Measurements from ENCODE around the gene SPATA2.

SPATA2 gene

GRCh38 chr20:49928411-49929141 lies 13.2 kb upstream of the SPATA2 start:
- FAIRE-seq, result no peak

- FAIRE-seq, result no peak
Observed at GRCh38 chr20:49925901-49926454, 10.6 kb upstream of the SPATA2 start.

DNA sequence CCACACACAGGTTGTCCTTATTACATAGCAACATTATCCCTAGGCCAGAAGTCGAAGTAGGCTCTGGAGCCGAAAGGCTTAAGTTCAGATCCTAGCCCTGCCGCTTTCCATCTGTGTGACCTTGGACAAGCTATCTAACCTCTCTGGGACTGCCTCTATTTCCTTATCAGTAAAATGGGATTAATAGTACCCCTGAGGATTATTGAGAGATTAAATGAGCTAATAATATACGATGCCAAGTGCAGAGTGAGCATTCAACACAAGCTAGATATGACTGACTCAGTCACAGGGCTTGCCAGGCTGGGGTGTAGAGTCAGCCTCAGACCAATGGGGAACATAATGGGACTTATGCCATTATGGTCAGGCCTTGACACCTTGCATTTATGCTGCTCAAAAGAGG lies 8.9 kb upstream of the SPATA2 start:
- FAIRE-seq, result no peak

- FAIRE-seq, result no peak
Observed at GRCh38 chr20:49919461-49919860, 4.1 kb upstream of the SPATA2 start.

DNA sequence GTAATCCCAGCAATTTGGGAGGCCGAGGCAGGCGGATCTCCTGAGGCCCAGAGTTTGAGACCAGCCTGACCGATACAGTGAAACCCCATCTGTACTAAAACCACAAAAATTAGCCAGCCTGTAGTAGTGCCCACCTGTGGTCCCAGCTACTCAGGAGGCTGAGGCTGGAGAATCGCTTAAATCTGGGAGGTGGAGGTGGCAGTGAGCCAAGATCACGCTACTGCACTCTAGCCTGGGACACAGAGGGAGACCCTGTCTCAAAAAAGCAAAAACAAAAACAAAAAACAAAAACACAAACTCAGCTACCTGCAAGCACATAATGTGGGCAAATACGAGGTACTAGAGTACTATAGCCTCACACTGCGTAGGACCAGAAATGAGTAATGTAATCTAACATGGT lies 3.7 kb upstream of the SPATA2 start:
- FAIRE-seq, result no peak

- FAIRE-seq, result no peak
Observed at GRCh38 chr20:49918446-49918845, 3.1 kb upstream of the SPATA2 start.

GRCh38 chr20:49916146-49917002 lies 1.0 kb upstream of the SPATA2 start:
- no peak for FAIRE-seq

DNA sequence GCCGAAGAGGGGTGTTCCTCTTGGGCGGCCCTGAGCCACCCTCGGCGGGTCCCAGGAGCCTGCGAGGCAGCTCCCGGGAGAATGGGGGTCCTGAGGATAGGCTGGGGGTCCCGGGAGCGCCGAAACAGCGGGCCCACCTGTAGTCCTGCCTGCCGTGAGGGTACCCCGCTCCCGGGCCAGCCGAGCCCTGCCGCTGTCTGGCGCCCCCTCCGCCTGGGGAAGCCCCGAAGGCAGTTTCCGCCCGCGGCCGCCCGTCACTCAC lies 280 bp downstream of the SPATA2 start:
- no peak for FAIRE-seq

- no peak for FAIRE-seq
Observed at GRCh38 chr20:49914310-49915117, 815 bp downstream of the SPATA2 start.

DNA sequence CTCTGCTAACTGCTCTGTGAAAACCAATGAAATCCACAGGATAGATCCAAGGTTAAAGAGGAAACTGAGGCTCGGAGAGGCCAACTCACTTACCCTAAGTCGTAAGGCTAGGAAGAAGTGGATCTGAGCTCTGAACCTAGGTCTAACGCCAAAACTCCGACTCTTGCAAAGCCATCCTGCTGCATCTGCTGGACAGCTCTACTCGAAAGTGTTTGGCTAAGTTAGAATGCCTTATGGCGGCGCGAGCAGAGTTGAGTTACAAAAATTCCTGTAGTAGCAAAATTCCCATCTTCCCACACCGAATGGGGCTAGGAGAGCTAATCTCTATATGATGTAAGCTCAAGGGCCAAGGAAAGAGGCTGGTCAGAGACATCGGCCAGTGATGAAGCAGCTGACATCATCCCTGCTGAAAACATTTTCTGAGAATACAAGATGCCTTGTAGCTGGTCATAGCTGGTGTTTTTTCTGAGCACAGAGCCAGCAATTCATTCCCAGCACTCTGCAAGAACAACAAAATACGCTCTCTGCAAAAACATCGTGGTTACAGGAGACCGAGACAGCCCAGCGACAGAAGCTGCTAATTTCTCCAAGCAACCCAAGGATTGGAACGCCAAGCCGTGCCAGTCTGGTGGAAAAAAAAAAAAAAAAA lies 1.8 kb downstream of the SPATA2 start:
- FAIRE-seq, result no peak

DNA sequence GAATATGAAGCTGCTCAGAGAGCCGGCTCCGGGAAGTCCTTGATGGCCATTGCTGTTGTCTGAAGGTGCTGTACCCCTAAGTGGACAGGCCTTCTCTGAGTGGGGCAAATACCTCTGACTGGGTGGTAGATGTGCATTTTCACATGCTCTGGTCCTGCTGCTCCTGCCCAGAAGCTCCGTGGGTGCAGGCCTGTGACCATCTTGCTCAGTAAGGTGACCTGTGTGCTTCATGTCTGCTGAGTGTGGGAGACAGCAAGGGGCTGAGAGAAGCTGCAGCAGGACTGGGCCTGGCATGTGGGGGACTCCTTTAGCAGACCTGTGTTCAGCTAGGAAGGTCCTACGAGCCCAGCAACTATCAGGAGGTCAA lies 5.0 kb downstream of the SPATA2 start:
- FAIRE-seq, result no peak

DNA sequence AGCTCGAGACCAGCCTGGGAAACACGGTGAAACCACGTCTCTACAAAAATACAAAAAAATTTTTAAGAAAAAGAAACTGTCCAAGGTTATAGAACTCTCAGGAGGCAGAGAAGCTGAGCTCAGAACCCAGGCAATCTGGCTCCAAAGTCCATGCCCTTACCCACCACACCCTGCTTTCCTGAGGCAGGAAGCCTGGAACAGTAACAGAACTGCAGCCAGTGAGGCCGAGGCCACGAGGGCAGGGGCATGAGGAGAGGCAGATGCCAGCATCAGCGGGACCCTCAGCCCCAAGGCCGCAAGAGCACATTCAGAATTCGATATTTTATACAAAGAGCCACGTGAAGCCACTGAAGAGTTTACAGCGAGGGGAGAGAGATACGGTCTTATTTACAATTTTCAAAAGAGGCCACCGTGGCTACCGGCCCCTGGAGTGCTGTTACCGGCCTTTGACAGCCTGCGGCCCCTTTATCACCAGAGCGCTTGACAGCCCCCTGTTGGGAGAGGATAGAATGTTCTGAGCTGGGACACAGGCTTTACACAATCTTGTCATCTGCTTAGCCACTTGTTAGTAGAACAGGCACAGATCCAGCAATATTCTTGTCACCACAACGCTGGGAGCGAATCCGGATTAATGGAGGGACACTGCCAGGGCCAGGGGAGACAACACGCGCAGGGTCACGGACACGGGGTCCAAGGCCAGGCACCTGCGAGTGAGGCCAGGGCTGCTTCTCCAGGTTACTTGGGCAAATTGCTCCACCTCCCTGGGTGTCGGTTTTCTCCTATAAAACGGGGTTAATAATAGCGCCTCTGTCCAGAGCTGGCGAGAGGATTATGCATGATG lies 5.6 kb downstream of the SPATA2 start:
- no peak for FAIRE-seq

DNA sequence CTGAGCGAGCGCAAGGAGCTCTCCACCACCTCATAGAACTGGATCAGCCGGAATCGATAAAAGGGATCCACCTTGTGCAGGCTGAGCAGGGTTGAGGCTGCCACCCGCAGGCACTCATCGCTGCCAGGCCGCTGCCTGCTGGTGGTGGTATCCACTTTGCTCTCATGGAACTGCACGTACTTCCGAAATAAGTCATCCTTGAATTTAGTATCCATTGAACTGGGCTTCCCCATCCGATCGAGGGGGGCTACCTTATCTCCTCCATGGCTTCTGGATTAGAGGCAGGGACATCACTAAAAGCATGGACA lies 7.1 kb downstream of the SPATA2 start:
- FAIRE-seq, result no peak

DNA sequence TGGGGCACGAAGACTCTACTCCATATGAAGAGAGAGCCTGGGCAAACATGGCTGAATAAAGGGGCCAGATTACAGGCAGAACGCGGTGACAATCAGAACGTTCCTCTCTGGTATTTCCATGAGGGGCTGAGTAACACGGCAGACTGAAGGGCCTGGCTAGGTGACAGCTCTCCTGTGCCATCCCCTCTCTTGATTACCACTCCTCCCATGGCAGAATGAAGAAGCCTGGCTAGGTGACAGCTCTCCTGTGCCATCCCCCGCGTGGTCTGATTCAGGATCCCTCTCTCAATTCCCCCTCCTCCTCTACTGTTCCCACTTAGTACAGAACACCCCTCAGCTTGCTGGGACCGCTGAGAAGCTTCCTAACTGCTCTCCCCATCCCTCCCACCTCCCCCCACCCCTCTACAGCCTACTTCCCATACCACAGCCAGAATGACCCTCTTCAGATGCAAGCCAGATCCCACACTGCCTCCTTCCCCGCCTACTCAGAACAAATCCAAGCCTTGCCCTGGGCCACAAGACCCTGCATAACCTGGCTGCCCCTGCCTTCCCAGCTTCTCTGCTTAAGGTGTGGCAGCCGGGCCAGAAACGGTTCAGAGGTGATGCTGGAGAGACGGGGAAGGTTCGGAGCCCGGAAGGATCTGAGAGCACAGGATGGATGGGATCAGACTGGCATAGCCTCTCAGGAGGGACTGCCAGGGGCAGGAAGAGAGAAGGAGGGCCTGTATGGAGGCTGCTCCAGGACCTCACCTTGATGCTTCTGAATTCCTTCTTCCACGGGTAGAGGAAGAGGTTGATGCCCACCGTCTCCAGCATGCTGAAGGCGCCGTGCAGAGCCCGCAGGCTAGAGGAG lies 7.7 kb downstream of the SPATA2 start:
- no peak for FAIRE-seq

DNA sequence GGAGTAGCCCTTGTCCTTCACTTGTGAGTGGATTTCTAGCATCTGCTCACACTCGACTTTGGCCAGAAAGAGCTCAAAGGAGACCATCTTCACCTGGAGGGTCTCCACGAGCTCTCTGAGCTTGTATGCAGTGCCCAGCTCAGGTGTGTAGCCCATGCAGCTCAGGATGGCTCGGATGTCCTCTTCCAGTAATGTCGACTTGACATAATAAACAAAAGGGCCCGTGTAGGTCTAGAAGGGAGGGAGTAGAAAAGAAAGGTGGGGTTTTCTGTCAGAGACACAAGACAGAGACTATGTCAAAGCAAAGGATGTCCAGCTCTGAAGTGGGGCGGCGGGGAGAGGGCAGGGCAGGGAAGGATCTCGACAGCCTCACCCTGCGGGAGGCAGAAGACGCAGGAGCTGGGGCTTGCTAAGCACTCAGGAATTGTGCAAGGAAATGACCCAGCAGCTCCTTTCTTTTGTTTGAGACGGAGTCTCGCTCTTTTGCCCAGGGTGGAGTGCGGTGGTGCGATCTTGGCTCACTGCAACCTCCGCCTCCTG lies 8.6 kb downstream of the SPATA2 start:
- no peak for FAIRE-seq

GRCh38 chr20:49906101-49906604 lies 9.2 kb downstream of the SPATA2 start:
- FAIRE-seq, result no peak

DNA sequence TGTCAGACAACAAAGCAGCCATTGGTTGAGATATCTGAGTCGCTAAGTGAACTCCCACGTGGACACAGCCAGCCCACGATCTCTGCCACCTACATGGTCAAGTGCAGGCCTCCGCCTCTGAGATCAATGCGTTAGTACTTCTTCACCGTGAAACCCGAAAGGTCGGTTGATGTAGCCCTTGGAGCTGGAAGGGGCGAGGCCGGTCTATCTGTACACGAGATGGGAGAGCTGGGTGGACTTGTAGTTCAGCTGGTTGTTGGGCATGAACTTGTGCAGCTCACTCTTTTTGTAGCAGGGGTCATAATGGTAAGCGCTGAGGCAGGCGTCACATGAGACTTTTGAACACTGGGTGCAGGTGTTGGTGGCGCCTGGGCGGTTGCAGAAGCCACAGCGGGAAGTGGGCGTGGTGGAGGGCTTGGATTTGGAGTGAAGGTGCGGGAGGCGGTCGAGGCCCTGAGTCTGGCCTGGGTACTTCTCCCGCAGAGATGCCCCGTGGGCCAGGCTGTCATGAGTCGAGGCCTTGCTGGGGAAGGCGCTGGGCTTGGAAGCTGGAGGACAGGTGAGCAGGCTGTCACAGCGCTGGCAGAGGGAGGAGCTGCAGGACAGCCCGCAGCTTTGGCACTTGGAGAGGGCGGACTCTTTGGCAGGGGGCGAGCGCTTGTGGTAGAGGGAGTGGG lies 9.8 kb downstream of the SPATA2 start:
- no peak for FAIRE-seq

DNA sequence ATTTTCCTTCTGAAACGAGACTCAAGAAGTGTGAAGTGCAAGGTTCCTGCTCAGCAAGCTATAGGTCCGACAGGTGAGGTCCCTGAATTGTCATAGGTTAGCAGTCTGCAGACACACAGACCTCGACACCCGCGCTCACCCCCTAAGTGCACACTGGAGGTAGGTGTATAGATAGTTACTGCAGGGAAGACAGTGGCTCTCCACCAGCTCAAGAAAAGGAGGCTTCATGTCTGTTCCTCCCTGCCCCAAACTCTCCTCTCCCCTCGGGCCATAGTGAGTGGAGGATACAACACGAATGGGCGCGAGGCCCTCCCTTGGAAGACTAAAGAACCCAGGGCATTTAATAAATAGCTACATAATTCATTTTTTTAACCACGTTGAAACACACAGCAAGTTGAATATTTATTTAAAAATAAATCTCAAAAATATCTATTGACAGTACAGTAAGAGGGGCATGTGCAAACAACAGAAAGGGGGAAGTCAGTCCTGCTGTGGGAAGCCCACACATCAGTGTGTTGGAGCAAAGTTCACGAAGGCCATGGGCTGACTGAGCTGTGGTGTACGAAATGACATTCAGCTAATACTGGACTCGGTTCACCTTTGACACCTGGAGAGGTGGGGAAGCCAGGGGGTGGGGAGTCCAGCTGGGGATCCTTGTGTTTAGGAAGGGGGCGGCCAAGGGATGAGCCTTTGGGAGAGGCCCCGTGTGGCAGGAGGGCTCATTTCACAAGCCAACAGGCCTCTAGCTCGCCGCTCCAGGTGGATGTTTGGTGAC lies 10.7 kb downstream of the SPATA2 start:
- FAIRE-seq, result no peak

- no peak for FAIRE-seq
Observed at GRCh38 chr20:49901588-49901987, 13.7 kb downstream of the SPATA2 start.

Measured in colon (tissue), 2 donors.